A172 (cell line): ENCODE data around the gene TRPM5. TPM values are rescaled to one million over a fixed set of nuclear protein-coding genes. Genes with fewer than 3 reads are reported as not detected.

Experiments used
- DNase-seq: peaks from one replicate; pipeline ENCODE4 v3.0.0-alpha.2; 2015; ENCODE audit warnings: low spot score
- total RNA-seq: library from RNA; depleted of rRNA; stranded (reverse); fragments of >200 nt; shearing (Covaris generic); gene quantifications from 2 replicates; pipeline ENCODE4 v1.2.3, GENCODE V29; 2014

Gene TRPM5
- total RNA-seq, 1 experiment from 2014 or later, result not detected

- DNase-seq, result no peak
These were observed 14.0 kb upstream of the TRPM5 start for GRCh38 chr11:2458321-2458720.

- DNase-seq, result no peak
These were observed 9.1 kb upstream of the TRPM5 start for GRCh38 chr11:2453436-2453835.

DNA sequence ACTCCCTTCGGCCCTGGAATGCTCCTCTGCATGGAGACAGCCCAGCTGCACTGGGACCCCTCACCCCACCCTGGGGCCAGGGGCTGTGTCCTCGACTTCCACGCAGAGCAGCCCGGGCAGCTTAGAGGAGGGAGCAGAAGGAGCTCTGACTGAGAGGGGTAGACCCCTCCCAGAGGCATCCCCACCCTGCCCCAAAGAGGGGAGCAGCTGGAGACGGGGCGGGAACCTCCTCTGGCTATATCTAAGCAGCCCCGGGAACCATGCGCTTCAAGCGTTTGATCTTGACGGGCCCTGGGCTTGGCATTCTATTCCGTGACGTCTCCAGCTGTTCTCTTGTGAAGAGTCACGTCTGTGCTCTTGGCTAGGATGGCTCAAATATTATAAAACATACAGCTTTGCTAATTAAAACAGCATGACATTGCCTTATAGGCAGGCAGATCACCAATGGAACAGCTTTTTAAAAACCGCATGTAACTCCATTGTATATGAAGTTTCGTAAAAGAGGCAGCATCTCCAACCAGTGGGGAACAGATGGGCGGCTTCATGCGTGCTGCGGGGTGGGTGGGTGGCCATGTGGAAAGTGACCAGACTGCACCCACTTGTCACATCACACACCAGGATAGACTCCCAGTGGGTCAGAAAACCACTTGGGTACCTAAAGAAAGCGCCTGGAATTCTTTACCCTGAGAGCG, 8.2 kb upstream of the TRPM5 start:
- DNase-seq, result no peak

DNA sequence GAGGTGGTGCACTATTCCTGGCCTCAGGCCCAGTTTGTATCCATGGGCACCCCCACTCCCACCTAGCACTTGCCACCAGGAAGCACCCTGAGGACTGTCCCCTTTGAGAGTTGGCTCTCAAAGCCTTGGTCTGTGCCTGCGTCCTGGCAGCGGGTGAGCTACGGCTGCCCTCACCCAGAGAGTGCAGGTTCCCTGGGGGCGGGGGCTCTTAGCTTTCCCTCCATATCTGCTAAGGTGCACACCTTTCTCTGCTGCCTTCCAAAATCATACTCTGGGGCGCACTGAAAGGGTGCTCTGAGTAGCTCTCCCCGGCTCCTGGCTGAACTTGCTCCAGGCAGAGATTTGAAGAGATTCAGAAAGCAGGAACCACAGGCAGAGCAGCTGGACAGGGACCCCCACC, 7.6 kb upstream of the TRPM5 start:
- no peak for DNase-seq

GRCh38 chr11:2451336-2451735, 7.0 kb upstream of the TRPM5 start:
- no peak for DNase-seq

- DNase-seq, result no peak
These were observed 6.2 kb upstream of the TRPM5 start for GRCh38 chr11:2450321-2451041.

DNA sequence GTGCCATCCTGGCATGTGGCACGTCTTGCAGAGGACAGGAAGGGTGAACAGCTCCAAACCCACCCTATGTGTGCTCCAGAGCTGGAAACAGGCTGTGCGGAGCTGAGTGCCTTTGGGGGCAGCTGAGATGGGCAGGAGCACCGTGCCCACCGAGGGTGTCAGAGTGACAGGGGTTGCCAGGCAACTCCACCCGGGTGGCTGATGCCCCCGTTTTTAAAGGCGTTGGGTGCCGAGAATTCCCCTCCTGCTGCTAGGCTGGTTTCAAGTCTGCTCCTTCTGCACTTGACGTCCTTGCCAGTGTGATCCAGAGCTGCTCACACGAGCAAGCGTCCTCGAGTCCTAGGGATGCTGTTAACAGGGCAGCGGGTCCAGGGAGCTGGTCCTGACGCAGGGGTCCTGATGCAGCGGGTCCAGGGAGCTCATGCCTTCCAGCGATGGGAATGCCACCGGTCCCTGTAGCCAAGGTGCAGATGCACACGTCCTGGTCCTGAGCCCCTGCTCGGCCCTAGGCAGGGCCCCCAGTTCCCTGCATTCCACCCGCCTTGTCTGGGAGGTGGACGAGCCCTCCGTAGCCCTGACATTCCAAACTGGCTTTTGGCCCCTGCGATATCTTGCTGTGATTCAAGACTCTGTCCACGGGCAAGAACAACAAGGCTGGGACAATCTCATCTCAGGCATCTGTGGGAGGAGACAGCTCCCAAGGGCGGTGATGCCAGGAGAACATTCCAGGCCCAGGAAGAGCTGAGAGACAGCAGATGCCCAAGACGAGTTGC, 5.4 kb upstream of the TRPM5 start:
- DNase-seq, result no peak

DNA sequence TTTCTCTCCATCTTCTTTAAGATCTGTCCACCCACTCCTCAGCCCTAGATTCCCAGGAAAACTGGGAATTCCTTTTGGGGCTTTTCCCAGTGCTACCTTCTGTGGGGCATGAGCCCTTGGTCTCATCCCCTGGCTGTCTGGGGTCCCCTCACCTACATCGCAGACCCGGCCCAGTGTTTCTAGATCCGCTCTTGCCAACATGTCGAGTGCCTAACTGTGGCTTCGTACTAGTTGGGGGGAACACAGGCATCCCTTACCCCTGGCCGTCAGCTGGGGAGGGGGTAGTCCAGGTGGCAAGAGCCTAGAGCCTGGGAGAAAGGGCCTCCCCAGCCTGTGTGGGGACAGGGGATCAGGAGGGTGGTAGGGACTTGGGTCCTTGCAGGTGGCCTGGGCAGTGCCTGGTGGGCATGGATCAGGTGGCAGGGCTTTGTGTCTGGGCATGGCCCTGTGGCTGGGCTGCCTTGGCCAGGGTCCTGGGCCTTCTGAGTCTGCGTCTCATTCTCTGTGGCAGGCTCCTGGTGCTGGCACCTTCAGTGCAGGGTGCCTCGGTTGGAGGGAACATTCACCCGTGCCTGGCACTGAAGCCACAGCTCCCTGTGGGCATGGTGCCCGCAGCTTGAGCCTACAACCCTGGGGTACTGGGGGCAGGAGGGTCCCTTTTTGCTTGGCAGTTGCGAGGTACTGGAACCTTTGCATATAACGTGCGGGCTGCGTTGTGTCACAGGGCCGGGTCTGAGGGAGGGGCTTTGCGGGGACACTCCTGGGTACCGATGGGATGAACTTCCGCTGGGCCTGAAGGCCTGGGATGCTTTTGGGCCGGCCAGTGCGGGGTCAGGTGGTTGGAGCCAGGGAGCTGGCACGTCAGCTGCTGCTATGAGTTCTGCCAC, 4.6 kb upstream of the TRPM5 start:
- no peak for DNase-seq

GRCh38 chr11:2447951-2448650, 3.8 kb upstream of the TRPM5 start:
- no peak for DNase-seq

- DNase-seq, result no peak
These were observed 3.1 kb upstream of the TRPM5 start for GRCh38 chr11:2447253-2447950.

GRCh38 chr11:2446590-2447252, 2.4 kb upstream of the TRPM5 start:
- DNase-seq, result no peak

- no peak for DNase-seq
These were observed 1.6 kb upstream of the TRPM5 start for GRCh38 chr11:2445746-2446551.

- DNase-seq, result no peak
These were observed 769 bp upstream of the TRPM5 start, which contains the start of gene KCNQ1 for GRCh38 chr11:2444821-2445745. TSS of gene KCNQ1 (plus strand) at chr11:2445008. CDS start at chr11:2445099, 91 bp downstream.

DNA sequence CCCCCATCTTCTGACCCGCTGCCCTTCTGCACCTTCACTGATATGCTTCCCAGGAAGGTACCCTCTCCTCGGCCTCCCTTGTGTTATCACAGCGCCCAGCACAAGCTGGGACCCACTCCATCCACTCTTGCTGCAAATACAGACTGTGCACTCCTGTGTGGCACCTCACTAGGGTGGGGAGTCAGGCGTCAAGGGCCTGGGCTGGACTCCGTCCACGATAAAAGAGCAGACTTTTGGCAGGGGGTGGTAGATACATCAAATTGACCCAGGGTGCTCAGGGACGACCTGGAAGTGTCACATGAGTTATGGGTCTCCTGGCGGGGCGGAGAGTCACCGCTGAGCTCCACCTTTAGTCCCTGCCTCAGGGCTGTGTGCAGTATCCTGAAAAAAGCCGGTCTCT, 908 bp downstream of the TRPM5 start:
- DNase-seq, result no peak

- DNase-seq, result no peak
These were observed 1.7 kb downstream of the TRPM5 start for GRCh38 chr11:2442589-2442988.

- no peak for DNase-seq
These were observed 3.1 kb downstream of the TRPM5 start for GRCh38 chr11:2441171-2441570.

- DNase-seq, result no peak
These were observed 3.7 kb downstream of the TRPM5 start for GRCh38 chr11:2440646-2441045.

GRCh38 chr11:2439820-2440219, 4.5 kb downstream of the TRPM5 start:
- no peak for DNase-seq
